Muscle layer of duodenum (tissue), 2 donors: ENCODE data around the gene SNX25.

Experiments
- H3K27ac ChIP-seq: one replicate; pipeline ENCODE4 v1.7.0; 2013; ENCODE audit warnings: mild to moderate bottlenecking, low read length
- H3K27me3 ChIP-seq: one replicate; pipeline ENCODE4 v1.7.0; 2013; ENCODE audit warnings: low read depth, mild to moderate bottlenecking, control low read depth, low read length
- H3K36me3 ChIP-seq, 2 donors: one replicate each; pipeline ENCODE4 v1.7.0; 2013; ENCODE audit warnings: low read length in 2 of 2, control low read depth in 1 of 2, mild to moderate bottlenecking in 1 of 2; ENCODE audit not compliant: insufficient read depth in 2 of 2, control insufficient read depth in 1 of 2
- H3K4me1 ChIP-seq, 2 donors: one replicate each; pipeline ENCODE4 v1.7.0; 2013; ENCODE audit warnings: low read length in 2 of 2, mild to moderate bottlenecking in 2 of 2, control low read depth in 1 of 2, moderate library complexity in 1 of 2; ENCODE audit not compliant: insufficient read depth in 2 of 2, control insufficient read depth in 1 of 2
- H3K4me3 ChIP-seq, 2 donors: one replicate each; pipeline ENCODE4 v1.7.0; 2013; ENCODE audit warnings: low read length in 2 of 2, low read depth in 1 of 2, mild to moderate bottlenecking in 1 of 2
- H3K9me3 ChIP-seq, 2 donors: one replicate each; pipeline ENCODE4 v1.7.0; 2013; ENCODE audit warnings: low read length in 2 of 2, control low read depth in 1 of 2, mild to moderate bottlenecking in 1 of 2; ENCODE audit not compliant: control insufficient read depth in 1 of 2
- donor health status: healthy.

Gene SNX25

GRCh38 chr4:185270037-185270436 lies 60.6 kb downstream of the SNX25 start:
- H3K27me3 ChIP-seq = no peaks in the 10 kb centered on the region

GRCh38 chr4:185270885-185271284 lies 61.5 kb downstream of the SNX25 start:
- Histone ChIP-seq H3K27me3 (no peaks in the 10 kb centered on the region), H3K36me3 (peaks cover 0 to 7% of the 10 kb centered on the region in 2 donors), H3K4me3 (no peak overlapping the region), H3K9me3 (no peaks in the 10 kb centered on the region), H3K4me1 (peaks cover 0 to 7% of the 10 kb centered on the region in 2 donors), H3K27ac (no peak overlapping the region)

More at GRCh38 chr4:185270037-185270436, 60.6 kb downstream of the SNX25 start:
- peaks cover 0 to 7% of the 10 kb centered on the region in 2 donors for H3K36me3 ChIP-seq
- H3K27ac ChIP-seq = no peak overlapping the region
- H3K9me3 ChIP-seq = no peaks in the 10 kb centered on the region
- no peak overlapping the region for H3K4me3 ChIP-seq
- H3K4me1 ChIP-seq = peaks cover 0 to 7% of the 10 kb centered on the region in 2 donors

- peaks cover 0 to 1% of the 10 kb centered on the region in 2 donors for H3K36me3 ChIP-seq
- H3K4me1 ChIP-seq = peaks cover 0 to 7% of the 10 kb centered on the region in 2 donors
- H3K9me3 ChIP-seq = no peaks in the 10 kb centered on the region
- no peak overlapping the region for H3K27ac ChIP-seq
- no peaks in the 10 kb centered on the region for H3K27me3 ChIP-seq
- H3K4me3 ChIP-seq = no peak overlapping the region
Measured at GRCh38 chr4:185272245-185272644, 62.8 kb downstream of the SNX25 start.

- H3K27me3 ChIP-seq = no peaks in the 10 kb centered on the region
- no peak overlapping the region for H3K4me3 ChIP-seq
- peaks cover 0 to 7% of the 10 kb centered on the region in 2 donors for H3K4me1 ChIP-seq
- H3K27ac ChIP-seq = no peak overlapping the region
- H3K36me3 ChIP-seq = no peaks in the 10 kb centered on the region
- H3K9me3 ChIP-seq = no peaks in the 10 kb centered on the region
Measured at GRCh38 chr4:185275501-185275900, 66.1 kb downstream of the SNX25 start.

- no peaks in the 10 kb centered on the region for H3K36me3 ChIP-seq
- H3K4me3 ChIP-seq = no peak overlapping the region
- peaks cover 0 to 7% of the 10 kb centered on the region in 2 donors for H3K4me1 ChIP-seq
- H3K27ac ChIP-seq = no peak overlapping the region
- no peaks in the 10 kb centered on the region for H3K9me3 ChIP-seq
- no peaks in the 10 kb centered on the region for H3K27me3 ChIP-seq
Measured at GRCh38 chr4:185276036-185276435, 66.6 kb downstream of the SNX25 start.

- no peak overlapping the region for H3K27ac ChIP-seq
- H3K9me3 ChIP-seq = no peaks in the 10 kb centered on the region
- no peak overlapping the region for H3K4me3 ChIP-seq
- H3K27me3 ChIP-seq = no peaks in the 10 kb centered on the region
- peaks cover 0 to 7% of the 10 kb centered on the region in 2 donors for H3K4me1 ChIP-seq
- no peaks in the 10 kb centered on the region for H3K36me3 ChIP-seq
Measured at GRCh38 chr4:185278716-185279115, 69.3 kb downstream of the SNX25 start.

GRCh38 chr4:185280608-185281007 lies 71.2 kb downstream of the SNX25 start:
- no peaks in the 10 kb centered on the region for H3K36me3 ChIP-seq
- H3K4me3 ChIP-seq = no peak overlapping the region
- H3K9me3 ChIP-seq = no peaks in the 10 kb centered on the region
- no peaks in the 10 kb centered on the region for H3K4me1 ChIP-seq
- no peaks in the 10 kb centered on the region for H3K27me3 ChIP-seq
- no peak overlapping the region for H3K27ac ChIP-seq

GRCh38 chr4:185282968-185283367 lies 73.6 kb downstream of the SNX25 start:
- no peak overlapping the region for H3K27ac ChIP-seq
- no peaks in the 10 kb centered on the region for H3K9me3 ChIP-seq
- no peaks in the 10 kb centered on the region for H3K27me3 ChIP-seq
- no peaks in the 10 kb centered on the region for H3K4me1 ChIP-seq
- no peaks in the 10 kb centered on the region for H3K36me3 ChIP-seq
- H3K4me3 ChIP-seq = no peak overlapping the region

GRCh38 chr4:185283723-185284122 lies 74.3 kb downstream of the SNX25 start:
- H3K4me1 ChIP-seq = no peaks in the 10 kb centered on the region
- H3K36me3 ChIP-seq = peaks cover 0 to 2% of the 10 kb centered on the region in 2 donors
- H3K27me3 ChIP-seq = no peaks in the 10 kb centered on the region
- H3K27ac ChIP-seq = no peak overlapping the region
- no peaks in the 10 kb centered on the region for H3K9me3 ChIP-seq
- H3K4me3 ChIP-seq = no peak overlapping the region

- H3K36me3 ChIP-seq = peaks cover 0 to 7% of the 10 kb centered on the region in 2 donors
- H3K27me3 ChIP-seq = no peaks in the 10 kb centered on the region
- no peaks in the 10 kb centered on the region for H3K4me1 ChIP-seq
- H3K9me3 ChIP-seq = no peaks in the 10 kb centered on the region
- H3K4me3 ChIP-seq = no peak overlapping the region
- H3K27ac ChIP-seq = no peak overlapping the region
Measured at GRCh38 chr4:185285632-185286393, 76.4 kb downstream of the SNX25 start.

- H3K4me3 ChIP-seq = no peak overlapping the region
- H3K4me1 ChIP-seq = no peaks in the 10 kb centered on the region
- no peaks in the 10 kb centered on the region for H3K9me3 ChIP-seq
- no peak overlapping the region for H3K27ac ChIP-seq
- no peaks in the 10 kb centered on the region for H3K27me3 ChIP-seq
- peaks cover 0 to 7% of the 10 kb centered on the region in 2 donors for H3K36me3 ChIP-seq
Measured at GRCh38 chr4:185286571-185286970, 77.2 kb downstream of the SNX25 start.

GRCh38 chr4:185287031-185287430 lies 77.6 kb downstream of the SNX25 start:
- H3K36me3 ChIP-seq = peaks cover 0 to 7% of the 10 kb centered on the region in 2 donors
- no peaks in the 10 kb centered on the region for H3K4me1 ChIP-seq
- no peak overlapping the region for H3K4me3 ChIP-seq
- no peaks in the 10 kb centered on the region for H3K27me3 ChIP-seq
- H3K9me3 ChIP-seq = no peaks in the 10 kb centered on the region
- H3K27ac ChIP-seq = no peak overlapping the region
